GM13977 (cell line): Measurements from ENCODE around the gene PTPRC.
"Not testable (repeated sequence)": the region's sequence is repeated elsewhere in the genome, so short reads cannot be mapped to it uniquely, and the experiment has no call there.

Experiments used
- DNase-seq: peaks from one replicate; pipeline ENCODE4 v3.0.0; 2012; ENCODE audit warnings: low spot score
- in situ Hi-C: fragments of 300-500 bp; cut with MboI; formaldehyde crosslinking; loops from one replicate; pipeline ENCODE4 v1.12.0; 2022; ENCODE audit warnings: low sequenced_read_pairs, low pct_unique_long_range_greater_than_20kb, mixed read lengths, inconsistent platforms; ENCODE audit not compliant: unreplicated experiment
- TF ChIP-seq, protein P1 (sequence below): IDR thresholded peaks from 2 replicates; pipeline ENCODE4 v1.5.1; 2012; ENCODE audit warnings: mild to moderate bottlenecking, control low read depth; ENCODE audit not compliant: insufficient read depth; ENCODE audit errors: extremely low read depth, missing control alignments

Gene PTPRC

DNA sequence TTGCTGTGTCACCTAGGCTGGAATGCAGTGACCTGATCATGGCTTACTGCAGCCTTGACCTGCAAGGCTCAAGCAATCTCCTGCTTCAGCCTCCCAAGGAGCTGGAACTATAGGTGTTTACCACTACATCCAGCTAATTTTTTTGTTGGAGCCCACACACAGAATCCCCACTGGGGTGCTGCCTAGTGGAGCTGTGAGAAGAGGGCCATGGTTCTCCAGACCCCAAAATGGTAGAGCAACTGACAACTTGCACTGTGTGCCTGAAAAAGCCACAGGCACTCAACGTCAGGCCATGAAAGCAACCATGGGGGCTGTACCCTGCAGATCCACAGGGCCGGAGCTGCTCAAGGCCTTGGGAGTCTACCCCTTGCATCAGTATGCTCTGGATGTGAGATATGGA is 39.1 kb upstream of the PTPRC start:
- TF ChIP-seq, protein P1, sequence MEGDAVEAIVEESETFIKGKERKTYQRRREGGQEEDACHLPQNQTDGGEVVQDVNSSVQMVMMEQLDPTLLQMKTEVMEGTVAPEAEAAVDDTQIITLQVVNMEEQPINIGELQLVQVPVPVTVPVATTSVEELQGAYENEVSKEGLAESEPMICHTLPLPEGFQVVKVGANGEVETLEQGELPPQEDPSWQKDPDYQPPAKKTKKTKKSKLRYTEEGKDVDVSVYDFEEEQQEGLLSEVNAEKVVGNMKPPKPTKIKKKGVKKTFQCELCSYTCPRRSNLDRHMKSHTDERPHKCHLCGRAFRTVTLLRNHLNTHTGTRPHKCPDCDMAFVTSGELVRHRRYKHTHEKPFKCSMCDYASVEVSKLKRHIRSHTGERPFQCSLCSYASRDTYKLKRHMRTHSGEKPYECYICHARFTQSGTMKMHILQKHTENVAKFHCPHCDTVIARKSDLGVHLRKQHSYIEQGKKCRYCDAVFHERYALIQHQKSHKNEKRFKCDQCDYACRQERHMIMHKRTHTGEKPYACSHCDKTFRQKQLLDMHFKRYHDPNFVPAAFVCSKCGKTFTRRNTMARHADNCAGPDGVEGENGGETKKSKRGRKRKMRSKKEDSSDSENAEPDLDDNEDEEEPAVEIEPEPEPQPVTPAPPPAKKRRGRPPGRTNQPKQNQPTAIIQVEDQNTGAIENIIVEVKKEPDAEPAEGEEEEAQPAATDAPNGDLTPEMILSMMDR = no peak
- in situ Hi-C loops = no loop called here
- DNase-seq = no peak

DNA sequence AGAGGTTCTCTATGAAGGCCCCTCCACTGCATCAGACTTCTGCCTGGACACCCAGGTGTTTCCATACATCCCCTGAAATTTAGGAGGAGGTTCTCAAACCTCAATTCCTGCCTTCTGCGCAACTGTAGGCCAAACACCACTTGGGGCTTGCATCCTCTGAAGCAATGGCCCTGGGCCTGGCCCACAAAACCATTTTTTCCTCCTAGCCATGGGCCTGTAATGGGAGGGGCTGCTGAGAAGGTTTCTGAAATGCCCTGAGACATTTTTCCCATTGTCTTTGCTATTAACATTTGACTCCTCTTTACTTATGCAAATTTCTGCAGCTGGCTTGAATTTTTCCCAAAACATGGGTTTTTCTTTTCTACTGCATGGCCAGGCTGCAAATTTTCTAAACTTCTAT is 37.9 kb upstream of the PTPRC start:
- in situ Hi-C loops = no loop called here
- TF ChIP-seq, protein P1 = no peak
- DNase-seq = no peak

DNA sequence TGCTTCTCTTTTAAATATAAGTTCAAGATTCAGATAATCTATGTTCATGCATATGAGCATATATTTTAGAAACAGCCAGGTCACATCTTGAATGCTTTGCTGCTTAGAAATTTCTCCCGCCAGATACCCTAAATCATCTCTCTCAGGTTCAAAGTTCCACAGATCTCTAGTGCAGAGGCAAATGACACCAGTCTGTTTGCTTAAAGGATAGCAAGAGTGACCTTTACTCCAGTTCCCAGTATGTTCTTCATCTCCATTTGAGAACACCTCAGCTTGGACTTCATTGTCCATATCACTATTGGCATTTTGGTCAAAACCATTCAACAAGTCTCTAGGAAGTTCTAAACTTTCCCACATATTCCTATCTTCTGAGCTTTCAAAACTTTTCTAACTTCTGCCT is 37.5 kb upstream of the PTPRC start:
- in situ Hi-C loops, DNase-seq: not testable (repeated sequence)

DNA sequence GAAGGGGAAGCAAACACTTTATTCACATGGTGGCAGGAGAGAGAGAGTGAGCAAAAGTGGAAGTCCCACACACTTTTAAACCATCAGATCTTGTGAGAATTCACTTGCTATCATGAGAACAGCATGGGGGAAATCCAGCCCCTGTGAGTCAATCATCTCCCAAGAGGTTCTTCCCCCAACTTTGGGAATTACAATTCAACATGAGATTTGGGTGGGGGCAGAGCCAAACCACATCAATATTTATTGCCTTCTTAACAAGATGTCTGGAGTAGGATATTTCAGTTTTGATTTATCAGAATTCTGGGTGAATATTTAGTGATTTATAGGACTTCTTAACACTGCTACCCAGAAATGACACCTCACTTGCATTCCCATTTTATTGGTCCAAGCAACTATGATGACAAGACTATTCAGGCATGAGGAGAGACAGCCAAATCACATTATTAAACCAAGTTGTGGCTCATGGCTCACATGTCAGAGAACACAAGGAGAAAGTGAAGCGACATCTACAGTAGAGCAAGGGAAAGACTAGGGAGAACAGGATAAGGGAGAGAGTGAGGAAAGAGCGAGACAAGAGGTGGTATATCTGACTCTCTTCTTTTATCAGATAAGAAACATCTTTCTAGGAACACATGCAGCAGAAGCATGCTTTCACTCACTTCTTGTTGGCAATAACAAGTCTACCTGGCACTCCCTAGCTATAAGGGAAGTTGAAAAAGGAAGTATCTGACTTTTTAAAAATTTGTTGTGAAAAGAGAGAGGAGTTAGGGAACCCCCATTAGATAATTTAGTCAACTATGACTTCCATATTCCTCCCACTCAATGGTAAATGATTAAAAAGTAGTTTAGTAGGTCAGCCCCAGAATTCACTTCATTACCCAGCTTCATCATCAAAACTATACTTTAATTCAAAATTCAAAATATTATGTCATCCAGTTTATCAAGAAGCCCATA is 36.6 kb upstream of the PTPRC start:
- DNase-seq = no peak
- in situ Hi-C loops = no loop called here
- TF ChIP-seq, protein P1 = peak; percentile 3

DNA sequence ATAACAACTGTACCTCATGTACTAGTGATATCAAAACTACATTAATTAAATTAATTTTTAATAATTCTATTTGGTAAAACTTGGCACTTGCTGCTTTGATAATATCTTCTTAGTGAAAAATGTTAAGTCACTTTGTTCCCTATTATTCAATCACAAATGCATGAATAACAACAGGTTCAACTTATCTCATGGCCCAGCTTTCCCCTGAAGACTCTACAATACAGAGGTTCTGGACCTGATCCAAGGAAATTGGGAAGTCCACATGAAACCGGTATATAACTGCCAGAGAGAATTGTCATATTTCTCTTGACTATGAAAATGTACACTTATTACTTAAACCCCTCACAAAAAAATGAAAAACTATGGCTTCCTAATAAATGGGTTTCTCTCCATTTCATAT is 33.9 kb upstream of the PTPRC start:
- in situ Hi-C loops = no loop called here
- TF ChIP-seq, protein P1 = no peak
- DNase-seq = no peak

DNA sequence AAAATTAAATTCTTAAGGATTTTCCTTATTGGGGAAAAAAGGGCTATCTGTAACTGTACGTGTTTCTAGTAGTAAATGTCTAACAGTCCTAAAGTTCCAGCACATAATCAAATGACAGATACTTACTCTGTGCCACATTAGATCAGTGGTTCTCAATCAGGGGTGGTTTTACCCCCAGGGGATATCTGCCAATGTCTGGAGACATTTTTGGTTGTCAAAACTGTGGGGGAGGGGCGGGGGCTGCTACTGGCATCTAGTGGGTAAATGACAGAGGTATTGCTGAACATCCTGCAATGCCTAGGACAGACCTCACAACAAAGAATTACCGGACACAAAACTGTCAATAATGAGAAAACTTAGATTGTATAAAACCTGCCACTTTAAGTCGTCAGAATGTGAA is 33.4 kb upstream of the PTPRC start:
- in situ Hi-C loops = no loop called here
- TF ChIP-seq, protein P1 = no peak
- DNase-seq = no peak

- in situ Hi-C loops = no loop called here
- TF ChIP-seq, protein P1 = no peak
- no peak for DNase-seq
These were observed 32.8 kb upstream of the PTPRC start for GRCh38 chr1:198606020-198606438.
